HepG2 (cell line): ENCODE measurements around the gene TMEM63C. TPM values are rescaled to one million over a fixed set of nuclear protein-coding genes. Genes with fewer than 3 reads are reported as not detected.

ENCODE experiments used
- CBX1 ChIP-seq: IDR thresholded peaks from one replicate; pipeline ENCODE4 v1.6.1; 2016; ENCODE audit warnings: antibody characterized with exemption, low read depth
- HIVEP1 ChIP-seq: sonication (generic); formaldehyde crosslinking; IDR thresholded peaks from 2 replicates; pipeline ENCODE4 v1.4.0; 2020; ENCODE audit warnings: mild to moderate bottlenecking, missing genetic modification reagents
- JUND ChIP-seq: sonication (generic); formaldehyde crosslinking; IDR thresholded peaks from 2 replicates; pipeline ENCODE4 v1.8.0; 2022; ENCODE audit warnings: mild to moderate bottlenecking, missing genetic modification reagents
- NCOA1 ChIP-seq: sonication (generic); formaldehyde crosslinking; IDR thresholded peaks from 2 replicates; pipeline ENCODE4 v1.9.0; 2021; ENCODE audit warnings: missing genetic modification reagents
- NFE2 ChIP-seq: sonication (generic); formaldehyde crosslinking; IDR thresholded peaks from 2 replicates; pipeline ENCODE4 v1.4.0; 2020; ENCODE audit warnings: missing genetic modification reagents
- NR2F1 ChIP-seq, 2 experiments: fragments of 450-650 bp in 1 of 2; formaldehyde crosslinking in 1 of 2; IDR thresholded peaks; 2 replicates each; pipeline versions ENCODE4 v1.5.0 to v1.6.1; 2016 to 2020; ENCODE audit warnings: mild to moderate bottlenecking in 1 of 2, missing compliant biosample characterization in 1 of 2, missing genetic modification reagents in 1 of 2, moderate library complexity in 1 of 2
- PCBP2 ChIP-seq: fragments of 200-400 bp; formaldehyde crosslinking; optimal IDR thresholded peaks from 2 replicates; pipeline ENCODE3; 2018; ENCODE audit warnings: low read length, low read depth; ENCODE audit not compliant: poor library complexity, severe bottlenecking
- SOX5 ChIP-seq: IDR thresholded peaks from 2 replicates; pipeline ENCODE4 v1.6.1; 2016; ENCODE audit warnings: borderline replicate concordance
- TAF15 ChIP-seq: fragments of 200-400 bp; formaldehyde crosslinking; IDR thresholded peaks from one replicate; pipeline ENCODE4 v1.6.1; 2018; ENCODE audit warnings: mild to moderate bottlenecking, low read depth, low read length; ENCODE audit not compliant: poor library complexity, severe bottlenecking
- ZMYM3 ChIP-seq: sonication (generic); formaldehyde crosslinking; IDR thresholded peaks from 2 replicates; pipeline ENCODE4 v1.5.1; 2020; ENCODE audit warnings: mild to moderate bottlenecking, missing genetic modification reagents
- ZNF274 ChIP-seq: sonication (generic); formaldehyde crosslinking; IDR thresholded peaks from 2 replicates; pipeline ENCODE4 v1.5.1; 2020; ENCODE audit warnings: mild to moderate bottlenecking, missing genetic modification reagents
- ZNF446 ChIP-seq: sonication (generic); formaldehyde crosslinking; IDR thresholded peaks from 2 replicates; pipeline ENCODE4 v1.5.0; 2020; ENCODE audit warnings: mild to moderate bottlenecking, missing genetic modification reagents
- ZNF552 ChIP-seq: sonication (generic); formaldehyde crosslinking; IDR thresholded peaks from 2 replicates; pipeline ENCODE4 v1.9.0; 2022; ENCODE audit warnings: missing genetic modification reagents, mild to moderate bottlenecking, borderline replicate concordance
- ZNF878 ChIP-seq: sonication (generic); formaldehyde crosslinking; IDR thresholded peaks from 2 replicates; pipeline ENCODE4 v1.8.1; 2023; ENCODE audit warnings: mild to moderate bottlenecking, missing genetic modification reagents, moderate library complexity
- ZNF891 ChIP-seq: sonication (generic); formaldehyde crosslinking; IDR thresholded peaks from 2 replicates; pipeline ENCODE4 v1.5.0; 2020; ENCODE audit warnings: mild to moderate bottlenecking, missing genetic modification reagents
- polyA plus RNA-seq, 8 experiments: library from polyadenylated mRNA; depleted of rRNA in 3 of 8; stranded (reverse) in 7 of 8; unstranded in 1 of 8; fragments of >200 nt; fragmentation: Illumina TruSeq in 4 of 8; extraction: Trizol in 4 of 8; gene quantifications; 2 replicates each; pipeline versions ENCODE4 v1.2.1 to v1.2.3, GENCODE V29; 2011 to 2016; ENCODE audit warnings: low read depth in 4 of 8, missing spikeins in 1 of 8, mixed read lengths in 1 of 8; ENCODE audit not compliant: insufficient read depth in 1 of 8
- total RNA-seq, 5 experiments: library from RNA; depleted of rRNA; stranded (reverse); fragments of >200 nt; fragmentation: Illumina TruSeq; extraction: Trizol; gene quantifications; 2 replicates each; pipeline ENCODE4 v1.2.3, GENCODE V29; 2016; ENCODE audit warnings: low read depth in 1 of 5
- TF ChIP-seq, protein P1 (sequence below): sonication (generic); formaldehyde crosslinking; IDR thresholded peaks from 2 replicates; pipeline ENCODE4 v1.9.0; 2021; ENCODE audit warnings: mild to moderate bottlenecking, missing genetic modification reagents
- TF ChIP-seq, protein P2 (sequence below): sonication (generic); formaldehyde crosslinking; IDR thresholded peaks from 2 replicates; pipeline ENCODE4 v1.4.0; 2020; ENCODE audit warnings: mild to moderate bottlenecking, missing genetic modification reagents
- TF ChIP-seq, protein P3 (sequence below): sonication (generic); formaldehyde crosslinking; conservative IDR thresholded peaks from 2 replicates; pipeline ENCODE4 v1.4.0; 2020; ENCODE audit warnings: missing genetic modification reagents
- TF ChIP-seq, protein P4 (sequence below): sonication (generic); formaldehyde crosslinking; conservative IDR thresholded peaks from 2 replicates; pipeline ENCODE4 v1.4.0; 2020; ENCODE audit warnings: missing genetic modification reagents

The TMEM63C gene
- total and polyA plus RNA-seq, 2 of the 13 experiments (the other 11 are each of a cell fraction or from before 2014, with no cell fraction given): 0.17 to 0.27 TPM

DNA sequence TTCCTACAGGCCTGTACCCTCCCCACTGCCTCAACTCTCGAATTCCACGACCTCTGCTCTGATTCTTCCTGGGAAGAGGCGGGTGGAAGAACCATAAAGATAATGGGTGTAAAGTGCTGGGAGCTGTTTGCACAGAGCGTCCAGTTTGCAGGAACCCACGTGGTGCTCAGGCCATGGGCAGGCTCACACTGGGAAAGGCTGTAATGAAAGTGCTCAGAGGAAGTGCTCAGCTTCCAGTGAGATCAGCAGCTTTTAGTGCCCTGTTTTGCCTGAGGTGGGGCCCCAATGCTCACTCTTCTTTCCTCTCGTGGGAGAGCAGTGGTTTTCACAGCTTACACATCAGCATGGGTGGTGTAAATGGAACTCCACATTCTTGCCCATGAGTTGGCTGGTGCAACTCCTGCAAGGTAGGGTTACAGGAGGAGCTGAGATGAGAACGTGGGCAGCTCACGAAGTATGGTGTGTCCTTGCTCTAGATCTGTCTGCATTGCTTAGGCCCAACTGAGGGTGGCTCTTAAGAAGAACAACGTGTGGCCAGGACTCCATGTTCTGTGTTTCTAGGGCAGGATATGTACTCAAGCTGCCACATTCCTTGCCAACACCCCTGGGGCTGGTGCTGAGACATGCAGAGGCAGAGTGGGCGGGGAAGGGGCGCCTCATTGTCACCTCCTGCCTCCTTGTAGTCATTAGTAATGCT is 2.9 kb downstream of the TMEM63C start (continued):
- TF ChIP-seq, protein P1, sequence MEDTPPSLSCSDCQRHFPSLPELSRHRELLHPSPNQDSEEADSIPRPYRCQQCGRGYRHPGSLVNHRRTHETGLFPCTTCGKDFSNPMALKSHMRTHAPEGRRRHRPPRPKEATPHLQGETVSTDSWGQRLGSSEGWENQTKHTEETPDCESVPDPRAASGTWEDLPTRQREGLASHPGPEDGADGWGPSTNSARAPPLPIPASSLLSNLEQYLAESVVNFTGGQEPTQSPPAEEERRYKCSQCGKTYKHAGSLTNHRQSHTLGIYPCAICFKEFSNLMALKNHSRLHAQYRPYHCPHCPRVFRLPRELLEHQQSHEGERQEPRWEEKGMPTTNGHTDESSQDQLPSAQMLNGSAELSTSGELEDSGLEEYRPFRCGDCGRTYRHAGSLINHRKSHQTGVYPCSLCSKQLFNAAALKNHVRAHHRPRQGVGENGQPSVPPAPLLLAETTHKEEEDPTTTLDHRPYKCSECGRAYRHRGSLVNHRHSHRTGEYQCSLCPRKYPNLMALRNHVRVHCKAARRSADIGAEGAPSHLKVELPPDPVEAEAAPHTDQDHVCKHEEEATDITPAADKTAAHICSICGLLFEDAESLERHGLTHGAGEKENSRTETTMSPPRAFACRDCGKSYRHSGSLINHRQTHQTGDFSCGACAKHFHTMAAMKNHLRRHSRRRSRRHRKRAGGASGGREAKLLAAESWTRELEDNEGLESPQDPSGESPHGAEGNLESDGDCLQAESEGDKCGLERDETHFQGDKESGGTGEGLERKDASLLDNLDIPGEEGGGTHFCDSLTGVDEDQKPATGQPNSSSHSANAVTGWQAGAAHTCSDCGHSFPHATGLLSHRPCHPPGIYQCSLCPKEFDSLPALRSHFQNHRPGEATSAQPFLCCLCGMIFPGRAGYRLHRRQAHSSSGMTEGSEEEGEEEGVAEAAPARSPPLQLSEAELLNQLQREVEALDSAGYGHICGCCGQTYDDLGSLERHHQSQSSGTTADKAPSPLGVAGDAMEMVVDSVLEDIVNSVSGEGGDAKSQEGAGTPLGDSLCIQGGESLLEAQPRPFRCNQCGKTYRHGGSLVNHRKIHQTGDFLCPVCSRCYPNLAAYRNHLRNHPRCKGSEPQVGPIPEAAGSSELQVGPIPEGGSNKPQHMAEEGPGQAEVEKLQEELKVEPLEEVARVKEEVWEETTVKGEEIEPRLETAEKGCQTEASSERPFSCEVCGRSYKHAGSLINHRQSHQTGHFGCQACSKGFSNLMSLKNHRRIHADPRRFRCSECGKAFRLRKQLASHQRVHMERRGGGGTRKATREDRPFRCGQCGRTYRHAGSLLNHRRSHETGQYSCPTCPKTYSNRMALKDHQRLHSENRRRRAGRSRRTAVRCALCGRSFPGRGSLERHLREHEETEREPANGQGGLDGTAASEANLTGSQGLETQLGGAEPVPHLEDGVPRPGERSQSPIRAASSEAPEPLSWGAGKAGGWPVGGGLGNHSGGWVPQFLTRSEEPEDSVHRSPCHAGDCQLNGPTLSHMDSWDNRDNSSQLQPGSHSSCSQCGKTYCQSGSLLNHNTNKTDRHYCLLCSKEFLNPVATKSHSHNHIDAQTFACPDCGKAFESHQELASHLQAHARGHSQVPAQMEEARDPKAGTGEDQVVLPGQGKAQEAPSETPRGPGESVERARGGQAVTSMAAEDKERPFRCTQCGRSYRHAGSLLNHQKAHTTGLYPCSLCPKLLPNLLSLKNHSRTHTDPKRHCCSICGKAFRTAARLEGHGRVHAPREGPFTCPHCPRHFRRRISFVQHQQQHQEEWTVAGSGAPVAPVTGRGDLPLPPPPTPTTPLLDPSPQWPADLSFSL (CRISPR knock-in tag): no peak
- TF ChIP-seq, protein P2, sequence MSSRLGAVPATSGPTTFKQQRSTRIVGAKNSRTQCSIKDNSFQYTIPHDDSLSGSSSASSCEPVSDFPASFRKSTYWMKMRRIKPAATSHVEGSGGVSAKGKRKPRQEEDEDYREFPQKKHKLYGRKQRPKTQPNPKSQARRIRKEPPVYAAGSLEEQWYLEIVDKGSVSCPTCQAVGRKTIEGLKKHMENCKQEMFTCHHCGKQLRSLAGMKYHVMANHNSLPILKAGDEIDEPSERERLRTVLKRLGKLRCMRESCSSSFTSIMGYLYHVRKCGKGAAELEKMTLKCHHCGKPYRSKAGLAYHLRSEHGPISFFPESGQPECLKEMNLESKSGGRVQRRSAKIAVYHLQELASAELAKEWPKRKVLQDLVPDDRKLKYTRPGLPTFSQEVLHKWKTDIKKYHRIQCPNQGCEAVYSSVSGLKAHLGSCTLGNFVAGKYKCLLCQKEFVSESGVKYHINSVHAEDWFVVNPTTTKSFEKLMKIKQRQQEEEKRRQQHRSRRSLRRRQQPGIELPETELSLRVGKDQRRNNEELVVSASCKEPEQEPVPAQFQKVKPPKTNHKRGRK: no peak
- TF ChIP-seq CBX1 (no peak), ZMYM3 (CRISPR knock-in tag) (peak; percentile 82), PCBP2 (no peak), ZNF274 (no peak), HIVEP1 (no peak), SOX5 (no peak), NCOA1 (CRISPR knock-in tag) (no peak), TAF15 (no peak), ZNF891 (CRISPR knock-in tag) (no peak), ZNF552 (CRISPR knock-in tag) (no peak), JUND (CRISPR knock-in tag) (no peak), ZNF878 (CRISPR knock-in tag) (no peak), NR2F1 (CRISPR knock-in tag; IDR thresholded peaks at IDR 0.05) (no peak), NFE2 (CRISPR knock-in tag) (no peak), ZNF446 (CRISPR knock-in tag) (no peak)
- TF ChIP-seq, protein P3, sequence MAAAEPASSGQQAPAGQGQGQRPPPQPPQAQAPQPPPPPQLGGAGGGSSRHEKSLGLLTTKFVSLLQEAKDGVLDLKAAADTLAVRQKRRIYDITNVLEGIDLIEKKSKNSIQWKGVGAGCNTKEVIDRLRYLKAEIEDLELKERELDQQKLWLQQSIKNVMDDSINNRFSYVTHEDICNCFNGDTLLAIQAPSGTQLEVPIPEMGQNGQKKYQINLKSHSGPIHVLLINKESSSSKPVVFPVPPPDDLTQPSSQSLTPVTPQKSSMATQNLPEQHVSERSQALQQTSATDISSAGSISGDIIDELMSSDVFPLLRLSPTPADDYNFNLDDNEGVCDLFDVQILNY (CRISPR knock-in tag): no peak
- TF ChIP-seq, protein P4, sequence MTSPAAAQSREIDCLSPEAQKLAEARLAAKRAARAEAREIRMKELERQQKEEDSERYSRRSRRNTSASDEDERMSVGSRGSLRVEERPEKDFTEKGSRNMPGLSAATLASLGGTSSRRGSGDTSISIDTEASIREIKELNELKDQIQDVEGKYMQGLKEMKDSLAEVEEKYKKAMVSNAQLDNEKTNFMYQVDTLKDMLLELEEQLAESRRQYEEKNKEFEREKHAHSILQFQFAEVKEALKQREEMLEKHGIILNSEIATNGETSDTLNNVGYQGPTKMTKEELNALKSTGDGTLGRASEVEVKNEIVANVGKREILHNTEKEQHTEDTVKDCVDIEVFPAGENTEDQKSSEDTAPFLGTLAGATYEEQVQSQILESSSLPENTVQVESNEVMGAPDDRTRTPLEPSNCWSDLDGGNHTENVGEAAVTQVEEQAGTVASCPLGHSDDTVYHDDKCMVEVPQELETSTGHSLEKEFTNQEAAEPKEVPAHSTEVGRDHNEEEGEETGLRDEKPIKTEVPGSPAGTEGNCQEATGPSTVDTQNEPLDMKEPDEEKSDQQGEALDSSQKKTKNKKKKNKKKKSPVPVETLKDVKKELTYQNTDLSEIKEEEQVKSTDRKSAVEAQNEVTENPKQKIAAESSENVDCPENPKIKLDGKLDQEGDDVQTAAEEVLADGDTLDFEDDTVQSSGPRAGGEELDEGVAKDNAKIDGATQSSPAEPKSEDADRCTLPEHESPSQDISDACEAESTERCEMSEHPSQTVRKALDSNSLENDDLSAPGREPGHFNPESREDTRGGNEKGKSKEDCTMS (CRISPR knock-in tag): no peak
